22Rv1 (cell line): ENCODE results near the gene PLLP.

Experiments used
- CTCF ChIP-seq: fragments of 450-650 bp; IDR thresholded peaks from 2 replicates; pipeline ENCODE4 v1.5.1; 2017; ENCODE audit warnings: mild to moderate bottlenecking
- ZFX ChIP-seq: fragments of 450-650 bp; IDR thresholded peaks from 2 replicates; pipeline ENCODE4 v1.6.1; 2017; ENCODE audit warnings: antibody characterized with exemption, borderline replicate concordance

GRCh38 chr16:57233944-57234706, 50.3 kb downstream of the PLLP start:
- TF ChIP-seq CTCF (no peak), ZFX (no peak)
